SU-DHL-6 (cell line): ENCODE results near the gene TTC16.
"Not testable (repeated sequence)": the region's sequence is repeated elsewhere in the genome, so short reads cannot be mapped to it uniquely, and the experiment has no call there.

Source experiments
- H2AFZ ChIP-seq: fragments of 200-600 bp; sonication (generic); 2 replicates; pipeline ENCODE4 v1.6.1; 2014; ENCODE audit warnings: low read depth, mild to moderate bottlenecking, moderate library complexity, mixed read lengths, antibody characterized with exemption, low read length; ENCODE audit not compliant: severe bottlenecking
- H3F3A ChIP-seq: fragments of 200-600 bp; shearing (Covaris generic); 2 replicates; pipeline ENCODE4 v1.6.0; 2016; ENCODE audit warnings: antibody characterized with exemption, mild to moderate bottlenecking; ENCODE audit not compliant: insufficient read depth
- H3K27ac ChIP-seq: fragments of 200-600 bp; sonication (generic); 2 replicates; pipeline ENCODE4 v1.5.1; 2016; ENCODE audit warnings: low read depth, mild to moderate bottlenecking, low read length, moderate library complexity, mixed read lengths
- H3K27me3 ChIP-seq: fragments of 200-600 bp; sonication (generic), shearing (Covaris generic); 2 replicates; pipeline ENCODE4 v1.6.0; 2014; ENCODE audit warnings: mild to moderate bottlenecking, low read length
- H3K36me3 ChIP-seq: fragments of 200-600 bp; sonication (generic); 2 replicates; pipeline ENCODE4 v1.6.1; 2014; ENCODE audit warnings: mild to moderate bottlenecking, low read length, mixed read lengths
- H3K4me2 ChIP-seq: fragments of 300-600, 200-600 bp; shearing (Covaris generic), sonication (generic); 2 replicates; pipeline ENCODE4 v1.6.0; 2014; ENCODE audit warnings: low read length, low read depth, mild to moderate bottlenecking; ENCODE audit not compliant: poor library complexity, severe bottlenecking
- H3K4me3 ChIP-seq: fragments of 200-600 bp; sonication (generic); 2 replicates; pipeline ENCODE4 v1.5.1; 2014; ENCODE audit warnings: antibody characterized with exemption, low read length, mild to moderate bottlenecking, mixed read lengths; ENCODE audit not compliant: insufficient read depth, poor library complexity, severe bottlenecking
- H3K79me2 ChIP-seq: fragments of 200-600 bp; sonication (generic); 2 replicates; pipeline ENCODE4 v1.6.1; 2014; ENCODE audit warnings: mild to moderate bottlenecking, low read length, moderate library complexity; ENCODE audit not compliant: insufficient read depth
- H3K9ac ChIP-seq: fragments of 200-600 bp; sonication (generic); 2 replicates; pipeline ENCODE4 v1.7.0; 2014; ENCODE audit warnings: mild to moderate bottlenecking, low read length
- H3K9me2 ChIP-seq: fragments of 200-600 bp; sonication (generic); replicated peaks from 2 replicates; pipeline ENCODE4 v1.6.1; 2014; ENCODE audit warnings: low read length; ENCODE audit not compliant: insufficient read depth
- H3K9me3 ChIP-seq: fragments of 200-600 bp; sonication (generic); 2 replicates; pipeline ENCODE4 v1.6.1; 2014; ENCODE audit warnings: low read length, mixed read lengths; ENCODE audit not compliant: insufficient read depth
- H4K20me1 ChIP-seq: fragments of 200-600 bp; sonication (generic); 2 replicates; pipeline ENCODE4 v1.6.1; 2014; ENCODE audit warnings: low read depth, mild to moderate bottlenecking, antibody characterized with exemption, low read length, moderate library complexity, mixed read lengths
- CTCF ChIP-seq: fragments of 200-600 bp; sonication (generic); IDR thresholded peaks from one replicate; pipeline ENCODE4 v1.5.1; 2017; ENCODE audit warnings: antibody characterized with exemption, mild to moderate bottlenecking, low read length, moderate library complexity; ENCODE audit not compliant: insufficient read depth, poor library complexity, severe bottlenecking
- EZH2phosphoT487 ChIP-seq: fragments of 200-600 bp; sonication (generic), shearing (Covaris generic); conservative IDR thresholded peaks from 2 replicates; pipeline ENCODE4 v1.6.1; 2018; ENCODE audit warnings: mild to moderate bottlenecking, antibody characterized with exemption, low read length, moderate library complexity, mixed read lengths

TTC16 gene

GRCh38 chr9:127756233-127756632 is 40.4 kb downstream of the TTC16 start:
- Histone ChIP-seq H2AFZ (no peak overlapping the region), H3K9ac (no peak overlapping the region), H3K36me3 (no peaks in the 10 kb centered on the region), H3K27me3 (no peaks in the 10 kb centered on the region), H4K20me1 (no peaks in the 10 kb centered on the region), H3K9me2 (no peaks in the 10 kb centered on the region), H3K79me2 (no peaks in the 10 kb centered on the region), H3K4me2 (no peak overlapping the region), H3K27ac (no peak overlapping the region), H3F3A (no peaks in the 10 kb centered on the region), H3K4me3 (no peak overlapping the region), H3K9me3 (no peaks in the 10 kb centered on the region)
- TF ChIP-seq EZH2phosphoT487: no peak
- TF ChIP-seq CTCF: no peak

- H4K20me1 ChIP-seq, H3F3A ChIP-seq, H3K4me2 ChIP-seq, H3K9me2 ChIP-seq, H2AFZ ChIP-seq, H3K27ac ChIP-seq, H3K79me2 ChIP-seq, H3K9me3 ChIP-seq, H3K9ac ChIP-seq, H3K27me3 ChIP-seq, H3K36me3 ChIP-seq, H3K4me3 ChIP-seq: not testable (repeated sequence)
Observed at GRCh38 chr9:127756776-127757175, 40.9 kb downstream of the TTC16 start.

- no peaks in the 10 kb centered on the region for H3K9me3 ChIP-seq
- H3K27ac ChIP-seq: no peak overlapping the region
- TF ChIP-seq CTCF: no peak
- TF ChIP-seq EZH2phosphoT487: no peak
- H3K36me3 ChIP-seq: no peaks in the 10 kb centered on the region
- no peaks in the 10 kb centered on the region for H3K79me2 ChIP-seq
- H3K9ac ChIP-seq: no peak overlapping the region
- no peak overlapping the region for H3K4me2 ChIP-seq
- no peaks in the 10 kb centered on the region for H3K27me3 ChIP-seq
- no peaks in the 10 kb centered on the region for H4K20me1 ChIP-seq
- H3F3A ChIP-seq: no peaks in the 10 kb centered on the region
- no peak overlapping the region for H3K4me3 ChIP-seq
- H3K9me2 ChIP-seq: no peaks in the 10 kb centered on the region
- H2AFZ ChIP-seq: no peak overlapping the region
Observed at GRCh38 chr9:127758843-127759242, 43.0 kb downstream of the TTC16 start.

GRCh38 chr9:127761061-127761460 is 45.2 kb downstream of the TTC16 start:
- TF ChIP-seq EZH2phosphoT487 (no peak), CTCF (no peak)
- H3K9me2 ChIP-seq: no peaks in the 10 kb centered on the region
- no peaks in the 10 kb centered on the region for H3K27me3 ChIP-seq
- H3F3A ChIP-seq: no peaks in the 10 kb centered on the region
- H3K27ac ChIP-seq: no peak overlapping the region
- no peaks in the 10 kb centered on the region for H3K79me2 ChIP-seq
- no peak overlapping the region for H3K9ac ChIP-seq
- no peak overlapping the region for H3K4me2 ChIP-seq
- H2AFZ ChIP-seq: no peak overlapping the region
- H3K9me3 ChIP-seq: no peaks in the 10 kb centered on the region
- H3K4me3 ChIP-seq: no peak overlapping the region
- no peaks in the 10 kb centered on the region for H3K36me3 ChIP-seq
- no peaks in the 10 kb centered on the region for H4K20me1 ChIP-seq
